Large intestine (tissue), 3 donors: ENCODE data around the gene CNTN4. TPM values are rescaled to one million over a fixed set of nuclear protein-coding genes. Genes with fewer than 3 reads are reported as not detected.

Experiments
- DNase-seq, 2 donors: peaks; one replicate each; pipeline versions ENCODE4 v3.0.0 to v3.0.0-alpha.2; 2013
- H3K27ac ChIP-seq: one replicate; pipeline ENCODE4 v1.5.1; 2013; ENCODE audit warnings: low read length
- H3K27me3 ChIP-seq: 2 replicates; pipeline ENCODE4 v1.6.1; 2013; ENCODE audit warnings: low read length; ENCODE audit not compliant: control insufficient read depth, insufficient read depth
- H3K36me3 ChIP-seq: 2 replicates; pipeline ENCODE4 v1.6.1; 2013; ENCODE audit warnings: low read length; ENCODE audit not compliant: control insufficient read depth, insufficient read depth
- H3K4me1 ChIP-seq: one replicate; pipeline ENCODE4 v1.6.1; 2013; ENCODE audit warnings: low read length; ENCODE audit not compliant: control insufficient read depth, insufficient read depth
- H3K4me3 ChIP-seq: one replicate; pipeline ENCODE4 v1.5.1; 2013; ENCODE audit warnings: low read length
- H3K9me3 ChIP-seq: one replicate; pipeline ENCODE4 v1.6.1; 2013; ENCODE audit warnings: mild to moderate bottlenecking, low read depth, low read length, moderate library complexity; ENCODE audit not compliant: control insufficient read depth
- WGBS: methylation state at CpG from one replicate; pipeline ENCODE4 v1.1.5; 2013; ENCODE audit warnings: low lambda C conversion rate; ENCODE audit not compliant: insufficient coverage; 5-methylcytosine and 5-hydroxymethylcytosine counted together
- polyA plus RNA-seq: library from polyadenylated mRNA; unstranded; fragments of 120-200 nt; gene quantifications from one replicate; pipeline ENCODE4 v1.2.1, GENCODE V29; 2013

Gene CNTN4
- polyA plus RNA-seq, 1 donor, result 9.3 TPM

- Histone ChIP-seq H3K27ac (peak overlapping the region; percentile 55), H3K9me3 (no peaks in the 10 kb centered on the region), H3K4me1 (peaks cover 7% of the 10 kb centered on the region), H3K27me3 (no peaks in the 10 kb centered on the region), H3K4me3 (no peak overlapping the region), H3K36me3 (no peaks in the 10 kb centered on the region)
- DNase-seq, result peak; percentile 52 to 79
- WGBS, result no CpG with 5 or more reads among the region's 2 CpGs
Observed at GRCh38 chr3:2731843-2732242, 633.2 kb downstream of the CNTN4 start.

GRCh38 chr3:2735392-2735894 is 636.8 kb downstream of the CNTN4 start:
- H3K27me3 ChIP-seq, result no peaks in the 10 kb centered on the region
- 82% methylated on average over 2 of the region's 7 CpGs for WGBS
- H3K36me3 ChIP-seq, result no peaks in the 10 kb centered on the region
- H3K27ac ChIP-seq, result no peak overlapping the region
- no peaks in the 10 kb centered on the region for H3K9me3 ChIP-seq
- peaks cover 7% of the 10 kb centered on the region for H3K4me1 ChIP-seq
- no peak overlapping the region for H3K4me3 ChIP-seq
- DNase-seq, result no peak

- WGBS, result 75% methylated on average over 2 of the region's 3 CpGs
- Histone ChIP-seq H3K27ac (no peak overlapping the region), H3K27me3 (no peaks in the 10 kb centered on the region), H3K36me3 (no peaks in the 10 kb centered on the region), H3K4me3 (no peak overlapping the region), H3K4me1 (no peaks in the 10 kb centered on the region), H3K9me3 (no peaks in the 10 kb centered on the region)
- no peak for DNase-seq
Observed at GRCh38 chr3:2741516-2741915, 642.9 kb downstream of the CNTN4 start.

GRCh38 chr3:2765002-2765579 is 666.4 kb downstream of the CNTN4 start:
- peak; percentile 29 to 41 for DNase-seq
- 20% methylated on average over 2 of the region's 9 CpGs for WGBS
- Histone ChIP-seq H3K9me3 (no peaks in the 10 kb centered on the region), H3K4me3 (no peak overlapping the region), H3K27me3 (no peaks in the 10 kb centered on the region), H3K36me3 (no peaks in the 10 kb centered on the region), H3K4me1 (no peaks in the 10 kb centered on the region), H3K27ac (no peak overlapping the region)

- no CpG with 5 or more reads among the region's 2 CpGs for whole genome bisulfite sequencing
- Histone ChIP-seq H3K27me3 (no peaks in the 10 kb centered on the region), H3K27ac (peak overlapping the region; percentile 15), H3K36me3 (no peaks in the 10 kb centered on the region), H3K4me3 (no peak overlapping the region), H3K9me3 (no peaks in the 10 kb centered on the region), H3K4me1 (peaks cover 3% of the 10 kb centered on the region)
- peak; percentile 51 to 61 for DNase-seq
Observed at GRCh38 chr3:2770451-2770850, 671.8 kb downstream of the CNTN4 start.

GRCh38 chr3:2771193-2771592 is 672.5 kb downstream of the CNTN4 start:
- Histone ChIP-seq H3K9me3 (no peaks in the 10 kb centered on the region), H3K4me1 (peaks cover 3% of the 10 kb centered on the region), H3K36me3 (no peaks in the 10 kb centered on the region), H3K27me3 (no peaks in the 10 kb centered on the region), H3K27ac (no peak overlapping the region), H3K4me3 (no peak overlapping the region)
- DNase-seq, result no peak

GRCh38 chr3:2771741-2772140 is 673.1 kb downstream of the CNTN4 start:
- no CpG with 5 or more reads among the region's 5 CpGs for WGBS

GRCh38 chr3:2772803-2773202 is 674.1 kb downstream of the CNTN4 start:
- Histone ChIP-seq H3K9me3 (no peaks in the 10 kb centered on the region), H3K27me3 (no peaks in the 10 kb centered on the region), H3K36me3 (no peaks in the 10 kb centered on the region), H3K27ac (no peak overlapping the region), H3K4me3 (no peak overlapping the region), H3K4me1 (peaks cover 3% of the 10 kb centered on the region)
- no peak for DNase-seq
- WGBS, result no CpG with 5 or more reads among the region's 1 CpG

More at GRCh38 chr3:2771741-2772140, 673.1 kb downstream of the CNTN4 start:
- H3K4me1 ChIP-seq, result peaks cover 3% of the 10 kb centered on the region
- DNase-seq, result no peak
- no peak overlapping the region for H3K27ac ChIP-seq
- H3K36me3 ChIP-seq, result no peaks in the 10 kb centered on the region
- H3K27me3 ChIP-seq, result no peaks in the 10 kb centered on the region
- no peaks in the 10 kb centered on the region for H3K9me3 ChIP-seq
- no peak overlapping the region for H3K4me3 ChIP-seq

- H3K4me1 ChIP-seq, result peaks cover 3% of the 10 kb centered on the region
- no peaks in the 10 kb centered on the region for H3K9me3 ChIP-seq
- no CpG with 5 or more reads among the region's 5 CpGs for WGBS
- no peak overlapping the region for H3K27ac ChIP-seq
- no peaks in the 10 kb centered on the region for H3K27me3 ChIP-seq
- H3K4me3 ChIP-seq, result no peak overlapping the region
- H3K36me3 ChIP-seq, result no peaks in the 10 kb centered on the region
- peak in 1 of 2 donors; percentile 5 for DNase-seq
Observed at GRCh38 chr3:2774481-2775249, 676.0 kb downstream of the CNTN4 start.

GRCh38 chr3:2783261-2783660 is 684.6 kb downstream of the CNTN4 start:
- Histone ChIP-seq H3K27ac (no peak overlapping the region), H3K27me3 (no peaks in the 10 kb centered on the region), H3K4me1 (no peaks in the 10 kb centered on the region), H3K36me3 (no peaks in the 10 kb centered on the region), H3K4me3 (no peak overlapping the region), H3K9me3 (no peaks in the 10 kb centered on the region)
- DNase-seq, result no peak
- 40% methylated on average over 1 of the region's 2 CpGs for WGBS
